HG03103 (cell line): ENCODE measurements around the gene MYCBP2.
A peak's percentile ranks its signal among the peaks of the same experiment; 100 is the strongest.
"Not testable (repeated sequence)": the region's sequence is repeated elsewhere in the genome, so short reads cannot be mapped to it uniquely, and the experiment has no call there.

Experiments used
- ATAC-seq: cut with Tn5 transposase; IDR thresholded peaks from one replicate; pipeline ENCODE4 v1.9.1; 2021; ENCODE audit warnings: low read depth; ENCODE audit not compliant: unreplicated experiment

Gene MYCBP2

GRCh38 chr13:77009719-77010118 is 317.2 kb downstream of the MYCBP2 start:
- ATAC-seq = not testable (repeated sequence)

GRCh38 chr13:77009011-77009410 is 317.9 kb downstream of the MYCBP2 start:
- peak; percentile 67 for ATAC-seq

- ATAC-seq = not testable (repeated sequence)
Measured at GRCh38 chr13:77008337-77008736, 318.6 kb downstream of the MYCBP2 start.

- ATAC-seq = no peak
Measured at GRCh38 chr13:77002590-77003190, 324.2 kb downstream of the MYCBP2 start.

DNA sequence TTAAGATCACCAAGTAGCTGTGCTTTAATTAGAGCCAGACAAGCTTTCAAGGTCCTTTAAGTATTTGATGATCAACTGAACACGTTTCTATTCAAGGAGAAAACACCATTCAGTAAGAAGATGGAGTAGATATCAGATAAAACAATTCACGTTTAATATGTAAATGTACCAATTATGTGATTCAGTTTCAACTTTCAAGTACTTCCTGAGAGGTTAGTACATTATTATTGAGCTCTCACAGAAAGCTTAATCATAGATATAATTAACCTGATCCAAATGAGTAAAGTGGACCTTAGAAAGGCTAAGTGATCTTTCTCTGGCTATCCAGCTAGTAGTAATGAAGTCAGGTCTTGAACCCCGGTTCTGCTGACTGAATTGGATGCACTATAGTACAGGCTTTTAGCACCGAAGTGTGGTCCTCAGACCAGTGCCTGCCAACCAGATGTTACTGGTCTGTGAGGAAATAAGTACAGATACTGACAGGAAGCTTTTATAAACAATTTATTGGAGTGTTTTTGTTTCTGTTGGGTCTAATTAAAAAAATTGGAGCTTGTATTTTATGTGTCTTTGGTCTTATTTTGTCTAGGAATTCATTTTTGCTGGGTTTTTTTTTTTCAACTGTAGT is 324.8 kb downstream of the MYCBP2 start:
- no peak for ATAC-seq

GRCh38 chr13:77001540-77001939 is 325.4 kb downstream of the MYCBP2 start:
- no peak for ATAC-seq

DNA sequence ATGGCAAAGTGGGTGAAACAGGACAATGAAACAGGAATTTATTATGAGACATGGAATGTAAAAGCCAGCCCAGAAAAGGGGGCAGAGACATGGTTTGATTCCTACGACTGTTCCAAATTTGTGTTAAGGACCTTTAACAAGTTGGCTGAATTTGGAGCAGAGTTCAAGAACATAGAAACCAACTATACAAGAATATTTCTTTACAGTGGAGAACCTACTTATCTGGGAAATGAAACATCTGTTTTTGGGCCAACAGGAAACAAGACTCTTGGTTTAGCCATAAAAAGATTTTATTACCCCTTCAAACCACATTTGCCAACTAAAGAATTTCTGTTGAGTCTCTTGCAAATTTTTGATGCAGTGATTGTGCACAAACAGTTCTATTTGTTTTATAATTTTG is 326.4 kb downstream of the MYCBP2 start:
- no peak for ATAC-seq
